Stimulated activated CD8-positive, alpha-beta memory T cell treated with anti-CD3 and anti-CD28 coated beads, Interleukin-15, amount 100 ng/mL, for 1 hour (primary cell): ENCODE data around the gene ERVV-1.
"Not testable (repeated sequence)": the region's sequence is repeated elsewhere in the genome, so short reads cannot be mapped to it uniquely, and the experiment has no call there.

Experiments used
- DNase-seq: peaks from one replicate; pipeline ENCODE4 v3.0.0-alpha.2; 2020; ENCODE audit warnings: low read depth

ERVV-1 gene

GRCh38 chr19:53013621-53014020 is at the start of gene ERVV-1:
Gene ERVV-1, plus strand, starts transcription at chr19:53013921. Its CDS starts 170 bp downstream, at chr19:53014091.
- no peak for DNase-seq

- no peak for DNase-seq
These were observed 45.9 kb upstream of the ERVV-1 start for GRCh38 chr19:52967772-52968171.

GRCh38 chr19:52981329-52981728 is 32.4 kb upstream of the ERVV-1 start:
- DNase-seq, result no peak

GRCh38 chr19:52983167-52983566 is 30.6 kb upstream of the ERVV-1 start:
- not testable (repeated sequence) for DNase-seq

GRCh38 chr19:52987221-52987620 is 26.5 kb upstream of the ERVV-1 start:
- DNase-seq, result no peak

GRCh38 chr19:52988506-52988905 is 25.2 kb upstream of the ERVV-1 start:
- DNase-seq, result no peak

GRCh38 chr19:52990759-52991418 is 22.8 kb upstream of the ERVV-1 start:
- DNase-seq, result no peak

- DNase-seq, result no peak
These were observed 22.2 kb upstream of the ERVV-1 start for GRCh38 chr19:52991484-52991883.

GRCh38 chr19:52992109-52993004 is 21.4 kb upstream of the ERVV-1 start:
- DNase-seq, result no peak

GRCh38 chr19:52993342-52994178 is 20.2 kb upstream of the ERVV-1 start:
- DNase-seq, result peak; percentile 61

- no peak for DNase-seq
These were observed 18.0 kb upstream of the ERVV-1 start for GRCh38 chr19:52995711-52996110.

- no peak for DNase-seq
These were observed 15.7 kb upstream of the ERVV-1 start for GRCh38 chr19:52997975-52998374.

GRCh38 chr19:53002479-53002878 is 11.2 kb upstream of the ERVV-1 start:
- DNase-seq, result no peak

- DNase-seq, result no peak
These were observed 9.5 kb upstream of the ERVV-1 start for GRCh38 chr19:53004242-53004641.

GRCh38 chr19:53007200-53007599 is 6.5 kb upstream of the ERVV-1 start:
- DNase-seq, result no peak

- no peak for DNase-seq
These were observed 6.1 kb upstream of the ERVV-1 start for GRCh38 chr19:53007606-53008005.

GRCh38 chr19:53008061-53008778 is 5.5 kb upstream of the ERVV-1 start:
- no peak for DNase-seq

GRCh38 chr19:53010494-53010893 is 3.2 kb upstream of the ERVV-1 start:
- no peak for DNase-seq

- no peak for DNase-seq
These were observed 1.7 kb upstream of the ERVV-1 start for GRCh38 chr19:53012006-53012405.

GRCh38 chr19:53015159-53015558 is 1.4 kb downstream of the ERVV-1 start:
- DNase-seq, result no peak

- DNase-seq, result no peak
These were observed 2.0 kb downstream of the ERVV-1 start for GRCh38 chr19:53015730-53016129.

- no peak for DNase-seq
These were observed 6.0 kb downstream of the ERVV-1 start for GRCh38 chr19:53019684-53020083.
